Measurements from ENCODE around the gene PRKCA.

DNA sequence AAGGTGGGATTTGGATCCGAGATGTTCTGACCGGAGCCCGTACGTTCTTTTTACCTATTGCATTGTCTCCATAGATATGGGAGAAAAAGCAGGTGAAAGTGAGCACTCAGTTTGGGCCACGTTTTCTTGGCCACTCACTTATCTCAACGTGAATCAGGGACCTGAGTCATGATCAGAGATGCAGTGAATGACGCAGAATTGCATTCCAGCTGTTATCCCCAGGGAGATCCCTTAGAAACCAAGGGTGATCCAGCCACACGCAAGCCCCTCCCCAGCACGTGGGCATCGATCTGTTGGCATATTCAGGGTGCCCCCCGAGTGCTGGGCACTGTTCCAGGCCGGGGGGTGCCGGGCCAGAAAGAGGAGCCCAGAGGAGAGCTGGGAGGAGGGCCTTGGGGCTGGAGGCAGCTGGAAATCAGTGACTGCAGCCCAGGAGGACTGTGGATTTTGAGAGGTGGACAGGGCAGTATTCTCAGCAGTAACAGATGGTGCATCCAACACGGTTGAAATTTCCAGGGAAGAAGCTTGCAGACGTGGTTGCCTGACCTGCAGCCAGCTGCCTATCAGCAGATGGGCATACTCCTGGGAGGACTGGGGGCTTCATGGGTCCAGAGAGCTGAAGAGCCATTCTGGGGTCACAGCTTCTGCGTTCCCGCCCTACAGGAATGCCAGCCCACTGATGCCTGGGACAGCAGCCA is 445.3 kb downstream of the PRKCA start:
- TF ChIP-seq, protein P1, sequence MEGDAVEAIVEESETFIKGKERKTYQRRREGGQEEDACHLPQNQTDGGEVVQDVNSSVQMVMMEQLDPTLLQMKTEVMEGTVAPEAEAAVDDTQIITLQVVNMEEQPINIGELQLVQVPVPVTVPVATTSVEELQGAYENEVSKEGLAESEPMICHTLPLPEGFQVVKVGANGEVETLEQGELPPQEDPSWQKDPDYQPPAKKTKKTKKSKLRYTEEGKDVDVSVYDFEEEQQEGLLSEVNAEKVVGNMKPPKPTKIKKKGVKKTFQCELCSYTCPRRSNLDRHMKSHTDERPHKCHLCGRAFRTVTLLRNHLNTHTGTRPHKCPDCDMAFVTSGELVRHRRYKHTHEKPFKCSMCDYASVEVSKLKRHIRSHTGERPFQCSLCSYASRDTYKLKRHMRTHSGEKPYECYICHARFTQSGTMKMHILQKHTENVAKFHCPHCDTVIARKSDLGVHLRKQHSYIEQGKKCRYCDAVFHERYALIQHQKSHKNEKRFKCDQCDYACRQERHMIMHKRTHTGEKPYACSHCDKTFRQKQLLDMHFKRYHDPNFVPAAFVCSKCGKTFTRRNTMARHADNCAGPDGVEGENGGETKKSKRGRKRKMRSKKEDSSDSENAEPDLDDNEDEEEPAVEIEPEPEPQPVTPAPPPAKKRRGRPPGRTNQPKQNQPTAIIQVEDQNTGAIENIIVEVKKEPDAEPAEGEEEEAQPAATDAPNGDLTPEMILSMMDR (IDR thresholded peaks at IDR 0.05) = no peak
- TF ChIP-seq POLR2A (IDR thresholded peaks at IDR 0.05) (no peak), EP300 (IDR thresholded peaks at IDR 0.05) (no peak)

Measured in ovary (tissue), 3 donors.